ENCODE results near the gene TSPEAR. TPM values are rescaled to one million over a fixed set of nuclear protein-coding genes. Genes with fewer than 3 reads are reported as not detected.

The TSPEAR gene
- total RNA-seq, 3 donors from 2014 or later, result not detected

DNA sequence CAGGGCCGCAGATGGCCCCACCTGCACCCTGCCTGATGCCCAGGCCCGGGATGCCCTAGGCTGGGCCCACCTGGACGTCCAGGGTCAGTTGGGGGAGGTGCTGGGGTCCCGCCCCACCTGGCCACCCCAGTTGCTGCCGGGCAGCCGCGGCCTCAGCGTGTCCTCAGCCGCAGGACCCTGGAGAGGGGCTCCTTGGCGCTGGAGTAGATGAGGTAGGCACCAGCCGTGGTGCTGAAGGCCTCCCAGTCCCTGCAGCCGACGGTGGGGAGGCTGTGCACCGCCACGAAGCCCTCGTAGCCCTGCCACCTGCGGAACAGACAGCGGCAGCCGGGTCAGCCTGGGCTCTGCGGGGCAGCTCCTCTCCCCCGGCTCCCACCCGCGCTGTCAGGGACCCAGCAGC is 211.7 kb downstream of the TSPEAR start:
- ATAC-seq (no peak), DNase-seq (no peak)
- H3K36me3 Mint-ChIP-seq (ENCODE audit: insufficient read depth), result no peaks in the 10 kb centered on the region
- H3K27me3 Mint-ChIP-seq (ENCODE audit: low read depth), result peaks cover 21% of the 10 kb centered on the region
- H3K9me3 Mint-ChIP-seq, result no peaks in the 10 kb centered on the region
- no peak overlapping the region for H3K4me3 Mint-ChIP-seq
- no peaks in the 10 kb centered on the region for H3K4me1 Mint-ChIP-seq (ENCODE audit: low read depth)

GRCh38 chr21:44499211-44499560 is 212.2 kb downstream of the TSPEAR start:
- Mint-ChIP-seq H3K9me3 (no peaks in the 10 kb centered on the region), H3K4me1 (ENCODE audit: low read depth) (no peaks in the 10 kb centered on the region), H3K36me3 (ENCODE audit: insufficient read depth) (no peaks in the 10 kb centered on the region), H3K4me3 (no peak overlapping the region), H3K27me3 (ENCODE audit: low read depth) (peaks cover 21% of the 10 kb centered on the region)
- ATAC-seq (no peak), DNase-seq (no peak)

GRCh38 chr21:44498280-44499210 is 212.8 kb downstream of the TSPEAR start:
- Mint-ChIP-seq H3K4me3 (no peak overlapping the region), H3K27me3 (ENCODE audit: low read depth) (peaks cover 21% of the 10 kb centered on the region), H3K9me3 (no peaks in the 10 kb centered on the region), H3K36me3 (ENCODE audit: insufficient read depth) (no peaks in the 10 kb centered on the region), H3K4me1 (ENCODE audit: low read depth) (no peaks in the 10 kb centered on the region)
- DNase-seq (no peak), ATAC-seq (no peak)

- Mint-ChIP-seq H3K4me3 (no peak overlapping the region), H3K36me3 (ENCODE audit: insufficient read depth) (no peaks in the 10 kb centered on the region), H3K9me3 (peaks cover 6% of the 10 kb centered on the region), H3K4me1 (ENCODE audit: low read depth) (no peaks in the 10 kb centered on the region), H3K27me3 (ENCODE audit: low read depth) (peaks cover 21% of the 10 kb centered on the region)
- DNase-seq (no peak), ATAC-seq (no peak)
Observed at GRCh38 chr21:44497703-44498126, 213.7 kb downstream of the TSPEAR start.

DNA sequence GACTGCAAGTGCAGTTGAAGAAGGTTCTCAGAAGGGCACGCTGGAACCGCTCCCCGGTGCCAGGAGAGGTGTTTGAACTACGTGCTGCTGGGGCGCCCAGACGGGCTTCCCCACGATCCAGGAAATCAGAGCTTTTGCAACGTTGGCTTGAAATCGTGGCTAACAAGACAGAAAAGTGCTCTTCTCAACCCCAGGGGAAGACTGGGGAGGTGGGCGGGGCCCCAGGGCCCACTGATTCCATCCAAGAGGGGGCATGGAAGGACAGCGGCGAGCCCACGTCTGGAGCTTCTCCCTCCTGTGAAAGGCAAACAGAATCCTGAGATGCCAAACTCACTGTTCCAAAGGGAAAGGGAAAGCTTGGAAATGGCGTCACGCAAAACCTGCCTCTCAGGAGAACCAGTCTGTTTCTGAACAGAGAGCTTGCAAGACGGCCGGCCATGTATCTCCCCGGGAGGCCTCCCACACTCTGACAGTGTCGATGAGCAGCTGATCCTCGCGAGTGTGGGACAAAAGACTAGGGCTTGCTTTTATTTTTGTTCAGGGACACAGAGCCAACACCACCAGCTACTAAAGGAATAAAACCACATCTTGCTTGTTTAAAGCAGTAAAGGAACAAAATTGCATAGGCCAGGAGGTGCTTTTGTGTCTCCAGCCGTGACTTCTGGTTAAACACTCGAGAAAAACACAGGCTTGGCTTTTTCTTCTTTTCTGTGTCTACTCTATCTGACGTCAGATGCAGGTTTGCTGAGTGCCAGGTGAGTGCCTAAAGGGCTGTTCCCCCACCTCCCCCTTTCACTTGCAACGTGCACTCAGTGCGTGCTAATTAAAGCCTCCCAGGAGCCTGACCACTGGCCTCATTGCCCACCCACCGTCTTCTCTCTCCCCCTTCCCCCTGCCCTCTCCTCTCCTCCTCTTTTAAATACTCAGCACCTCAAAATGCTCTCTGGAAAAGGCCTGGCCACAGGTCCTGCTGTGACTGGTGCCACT is 214.5 kb downstream of the TSPEAR start:
- Mint-ChIP-seq H3K36me3 (ENCODE audit: insufficient read depth) (peaks cover 2% of the 10 kb centered on the region), H3K4me1 (ENCODE audit: low read depth) (no peaks in the 10 kb centered on the region), H3K27me3 (ENCODE audit: low read depth) (peaks cover 25% of the 10 kb centered on the region), H3K9me3 (peaks cover 12% of the 10 kb centered on the region), H3K4me3 (no peak overlapping the region)
- no peak for DNase-seq
- no peak for ATAC-seq

- H3K4me1 Mint-ChIP-seq (ENCODE audit: low read depth), result no peaks in the 10 kb centered on the region
- ATAC-seq, result no peak
- no peak for DNase-seq
- no peak overlapping the region for H3K4me3 Mint-ChIP-seq
- H3K27me3 Mint-ChIP-seq (ENCODE audit: low read depth), result peaks cover 27% of the 10 kb centered on the region
- H3K36me3 Mint-ChIP-seq (ENCODE audit: insufficient read depth), result peaks cover 2% of the 10 kb centered on the region
- H3K9me3 Mint-ChIP-seq, result peaks cover 12% of the 10 kb centered on the region
Observed at GRCh38 chr21:44495611-44496563, 215.5 kb downstream of the TSPEAR start.

GRCh38 chr21:44494956-44495355 is 216.4 kb downstream of the TSPEAR start:
- Mint-ChIP-seq H3K36me3 (ENCODE audit: insufficient read depth) (peaks cover 2% of the 10 kb centered on the region), H3K4me1 (ENCODE audit: low read depth) (no peaks in the 10 kb centered on the region), H3K4me3 (no peak overlapping the region), H3K27me3 (ENCODE audit: low read depth) (peaks cover 31% of the 10 kb centered on the region), H3K9me3 (peaks cover 12% of the 10 kb centered on the region)
- DNase-seq (no peak), ATAC-seq (no peak)

- Mint-ChIP-seq H3K4me1 (ENCODE audit: low read depth) (no peaks in the 10 kb centered on the region), H3K9me3 (peaks cover 12% of the 10 kb centered on the region), H3K4me3 (no peak overlapping the region), H3K36me3 (ENCODE audit: insufficient read depth) (peaks cover 2% of the 10 kb centered on the region), H3K27me3 (ENCODE audit: low read depth) (peaks cover 32% of the 10 kb centered on the region)
- DNase-seq (no peak), ATAC-seq (no peak)
Observed at GRCh38 chr21:44494418-44494817, 217.0 kb downstream of the TSPEAR start.

DNA sequence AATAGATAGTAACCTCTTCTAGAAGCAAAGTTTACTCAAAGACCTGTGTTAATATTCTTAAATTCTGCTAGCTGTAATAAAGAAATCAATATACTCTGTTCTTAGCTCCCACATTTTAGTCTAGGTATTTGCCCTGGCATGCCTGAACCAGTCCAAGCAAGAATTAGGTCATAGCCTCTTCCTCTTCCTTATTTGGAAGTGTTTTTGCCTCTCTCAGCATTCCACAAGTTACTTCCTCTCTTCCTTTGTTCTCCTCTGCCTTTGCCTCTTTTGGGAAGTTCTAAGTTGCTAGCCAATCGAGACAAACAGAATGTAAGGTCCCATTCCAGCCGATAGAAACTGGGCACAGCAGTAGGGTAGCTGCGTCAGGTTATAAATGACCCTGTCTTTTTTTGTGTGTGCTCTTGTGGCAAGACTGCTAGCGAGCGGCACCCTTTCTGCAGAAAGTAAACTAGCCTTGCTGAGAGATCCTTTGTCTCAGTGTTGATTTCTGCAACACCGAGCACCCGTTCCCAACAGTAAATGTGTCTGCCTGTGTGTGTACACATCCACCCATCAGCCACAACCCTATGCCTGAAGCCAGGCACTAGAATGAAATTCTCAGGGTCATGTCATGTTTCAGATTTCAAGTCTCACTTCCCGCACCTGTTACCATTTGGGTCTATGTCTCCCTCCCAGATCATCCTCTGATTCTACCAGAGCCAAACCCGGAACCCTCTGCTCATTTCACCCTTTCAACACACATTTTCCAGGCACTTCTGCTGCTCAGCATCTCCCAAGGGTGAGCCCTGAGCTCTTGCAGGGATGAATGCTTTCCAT is 218.6 kb downstream of the TSPEAR start:
- H3K4me3 Mint-ChIP-seq, result no peak overlapping the region
- H3K4me1 Mint-ChIP-seq (ENCODE audit: low read depth), result no peaks in the 10 kb centered on the region
- peaks cover 12% of the 10 kb centered on the region for H3K9me3 Mint-ChIP-seq
- peaks cover 25% of the 10 kb centered on the region for H3K27me3 Mint-ChIP-seq (ENCODE audit: low read depth)
- ATAC-seq (no peak), DNase-seq (no peak)
- H3K36me3 Mint-ChIP-seq (ENCODE audit: insufficient read depth), result peaks cover 2% of the 10 kb centered on the region

- peaks cover 2% of the 10 kb centered on the region for H3K36me3 Mint-ChIP-seq (ENCODE audit: insufficient read depth)
- peaks cover 12% of the 10 kb centered on the region for H3K9me3 Mint-ChIP-seq
Observed at GRCh38 chr21:44490816-44491215, 220.6 kb downstream of the TSPEAR start.

GRCh38 chr21:44490405-44490804 is 221.0 kb downstream of the TSPEAR start:
- H3K9me3 Mint-ChIP-seq, result peaks cover 12% of the 10 kb centered on the region
- DNase-seq, result no peak
- peaks cover 6% of the 10 kb centered on the region for H3K4me1 Mint-ChIP-seq (ENCODE audit: low read depth)
- no peak for ATAC-seq
- peaks cover 12% of the 10 kb centered on the region for H3K27me3 Mint-ChIP-seq (ENCODE audit: low read depth)
- H3K36me3 Mint-ChIP-seq (ENCODE audit: insufficient read depth), result peaks cover 2% of the 10 kb centered on the region
- H3K4me3 Mint-ChIP-seq, result no peak overlapping the region

More at GRCh38 chr21:44490816-44491215, 220.6 kb downstream of the TSPEAR start:
- ATAC-seq, result no peak
- peaks cover 16% of the 10 kb centered on the region for H3K27me3 Mint-ChIP-seq (ENCODE audit: low read depth)
- no peak for DNase-seq
- no peak overlapping the region for H3K4me3 Mint-ChIP-seq
- H3K4me1 Mint-ChIP-seq (ENCODE audit: low read depth), result peaks cover 5% of the 10 kb centered on the region

DNA sequence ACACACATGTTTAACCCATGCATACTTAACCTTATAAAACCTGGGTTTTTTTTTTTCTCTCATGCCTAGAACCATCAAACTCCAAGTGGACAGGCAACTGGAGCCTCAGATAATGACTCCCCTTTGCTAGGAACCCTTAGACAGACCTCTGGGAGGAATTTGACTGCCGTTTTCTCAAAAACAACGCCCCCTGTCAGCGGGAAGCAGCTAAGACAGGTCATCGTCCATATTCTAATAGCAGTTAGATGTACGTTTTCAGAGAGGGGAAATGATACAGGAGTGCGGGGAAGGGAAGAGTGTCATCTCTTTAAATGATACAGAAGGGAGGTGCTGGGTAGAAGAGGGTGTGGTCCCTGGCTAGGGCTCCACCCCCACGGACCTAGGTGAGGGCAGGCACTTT is 221.4 kb downstream of the TSPEAR start:
- Mint-ChIP-seq H3K9me3 (peaks cover 12% of the 10 kb centered on the region), H3K36me3 (ENCODE audit: insufficient read depth) (peaks cover 2% of the 10 kb centered on the region), H3K4me1 (ENCODE audit: low read depth) (peaks cover 6% of the 10 kb centered on the region), H3K4me3 (no peak overlapping the region), H3K27me3 (ENCODE audit: low read depth) (peaks cover 11% of the 10 kb centered on the region)
- no peak for DNase-seq
- ATAC-seq, result no peak

- ATAC-seq, result no peak
- peak; percentile 27 for DNase-seq
- peaks cover 2% of the 10 kb centered on the region for H3K36me3 Mint-ChIP-seq (ENCODE audit: insufficient read depth)
- H3K4me1 Mint-ChIP-seq (ENCODE audit: low read depth), result peaks cover 6% of the 10 kb centered on the region
- H3K4me3 Mint-ChIP-seq, result no peak overlapping the region
- H3K27me3 Mint-ChIP-seq (ENCODE audit: low read depth), result peaks cover 15% of the 10 kb centered on the region
- H3K9me3 Mint-ChIP-seq, result peaks cover 7% of the 10 kb centered on the region
Observed at GRCh38 chr21:44487831-44488230, 223.5 kb downstream of the TSPEAR start.

Measured in activated T-cell treated with anti-CD3 and anti-CD28 coated beads, Interleukin-2, amount 50 U/mL, for 4 hours (primary cell).